Measurements from ENCODE around the gene TRIM8. TPM values are rescaled to one million over a fixed set of nuclear protein-coding genes. Genes with fewer than 3 reads are reported as not detected.
A peak's percentile ranks its signal among the peaks of the same experiment; 100 is the strongest.
"Not testable (repeated sequence)": the region's sequence is repeated elsewhere in the genome, so short reads cannot be mapped to it uniquely, and the experiment has no call there.

Gene TRIM8
- total RNA-seq, 1 donor from 2014 or later, result 48.2 TPM

- intact Hi-C loops (cut with micrococcal nuclease), result loop anchor here (2.0 kb wide), 1 partner anchor 17 kb away; the partner anchor contains the start of gene TRIM8
- no peak overlapping the region for H3K4me3 Mint-ChIP-seq
- CTCF ChIA-PET, result interaction anchor here (1.6 kb wide), 1 partner anchor 14 kb away, joined by 3 read pairs; no protein-coding TSS in a partner anchor
- TF ChIP-seq CTCF (IDR thresholded peaks at IDR 0.05), result no peak
- no peaks in the 10 kb centered on the region for H3K27me3 Mint-ChIP-seq
- H3K36me3 Mint-ChIP-seq (ENCODE audit: low read depth), result peaks cover 20% of the 10 kb centered on the region
- peak; percentile 20 for ATAC-seq (ENCODE audit: low read depth)
- POLR2A ChIA-PET, result interaction anchor here (1.2 to 1.9 kb wide), 8 partner anchors 11 to 256 kb away, joined by 3 to 13 read pairs (median 7); partner anchors contain the start of genes ARL3, CNNM2, SFXN2 and TRIM8
- DNase-seq, result no peak
- H3K9me3 Mint-ChIP-seq, result no peaks in the 10 kb centered on the region
- H3K4me1 Mint-ChIP-seq, result peaks cover 16% of the 10 kb centered on the region
- H3K27ac Mint-ChIP-seq, result no peak overlapping the region
Measured at GRCh38 chr10:102661658-102662028, 17.4 kb downstream of the TRIM8 start.

GRCh38 chr10:102665904-102666509, 21.7 kb downstream of the TRIM8 start:
- POLR2A ChIA-PET, result interaction anchor here (0.6 to 1.8 kb wide), 4 partner anchors 14 to 21 kb away, joined by 3 to 8 read pairs (median 3); no protein-coding TSS in a partner anchor
- H3K27me3 Mint-ChIP-seq, result no peaks in the 10 kb centered on the region
- intact Hi-C loops (cut with micrococcal nuclease), result no loop called here
- peaks cover 8% of the 10 kb centered on the region for H3K4me1 Mint-ChIP-seq
- TF ChIP-seq CTCF (IDR thresholded peaks at IDR 0.05), result no peak
- no peaks in the 10 kb centered on the region for H3K9me3 Mint-ChIP-seq
- H3K4me3 Mint-ChIP-seq, result no peak overlapping the region
- no peaks in the 10 kb centered on the region for H3K36me3 Mint-ChIP-seq (ENCODE audit: low read depth)
- no peak for DNase-seq
- ATAC-seq (ENCODE audit: low read depth), result no peak
- CTCF ChIA-PET, result no interaction called here
- H3K27ac Mint-ChIP-seq, result no peak overlapping the region

GRCh38 chr10:102667411-102667810, 23.1 kb downstream of the TRIM8 start:
- H3K27ac Mint-ChIP-seq; ATAC-seq (ENCODE audit: low read depth); H3K4me1 Mint-ChIP-seq; DNase-seq; intact Hi-C loops (cut with micrococcal nuclease); CTCF ChIA-PET; H3K36me3 Mint-ChIP-seq (ENCODE audit: low read depth); H3K4me3 Mint-ChIP-seq; H3K27me3 Mint-ChIP-seq; H3K9me3 Mint-ChIP-seq: not testable (repeated sequence)
- POLR2A ChIA-PET, result interaction anchor here (0.6 to 1.3 kb wide), 3 partner anchors 8 to 188 kb away, joined by 3 to 10 read pairs (median 4); no protein-coding TSS in a partner anchor

- POLR2A ChIA-PET, result interaction anchor here (0.6 kb wide), 1 partner anchor 33 kb away, joined by 9 read pairs; no protein-coding TSS in a partner anchor
- Mint-ChIP-seq H3K9me3 (no peaks in the 10 kb centered on the region), H3K27ac (no peak overlapping the region)
Measured at GRCh38 chr10:102668326-102669107, 24.2 kb downstream of the TRIM8 start.

More at GRCh38 chr10:102668326-102669107, 24.2 kb downstream of the TRIM8 start:
- CTCF ChIA-PET, result no interaction called here
- Mint-ChIP-seq H3K27me3 (no peaks in the 10 kb centered on the region), H3K36me3 (ENCODE audit: low read depth) (no peaks in the 10 kb centered on the region), H3K4me3 (no peak overlapping the region), H3K4me1 (peaks cover 8% of the 10 kb centered on the region)
- DNase-seq (no peak), ATAC-seq (ENCODE audit: low read depth) (no peak)
- TF ChIP-seq CTCF (IDR thresholded peaks at IDR 0.05), result no peak
- intact Hi-C loops (cut with micrococcal nuclease), result no loop called here
